Measurements from ENCODE around the gene NECTIN2.

NECTIN2 gene

DNA sequence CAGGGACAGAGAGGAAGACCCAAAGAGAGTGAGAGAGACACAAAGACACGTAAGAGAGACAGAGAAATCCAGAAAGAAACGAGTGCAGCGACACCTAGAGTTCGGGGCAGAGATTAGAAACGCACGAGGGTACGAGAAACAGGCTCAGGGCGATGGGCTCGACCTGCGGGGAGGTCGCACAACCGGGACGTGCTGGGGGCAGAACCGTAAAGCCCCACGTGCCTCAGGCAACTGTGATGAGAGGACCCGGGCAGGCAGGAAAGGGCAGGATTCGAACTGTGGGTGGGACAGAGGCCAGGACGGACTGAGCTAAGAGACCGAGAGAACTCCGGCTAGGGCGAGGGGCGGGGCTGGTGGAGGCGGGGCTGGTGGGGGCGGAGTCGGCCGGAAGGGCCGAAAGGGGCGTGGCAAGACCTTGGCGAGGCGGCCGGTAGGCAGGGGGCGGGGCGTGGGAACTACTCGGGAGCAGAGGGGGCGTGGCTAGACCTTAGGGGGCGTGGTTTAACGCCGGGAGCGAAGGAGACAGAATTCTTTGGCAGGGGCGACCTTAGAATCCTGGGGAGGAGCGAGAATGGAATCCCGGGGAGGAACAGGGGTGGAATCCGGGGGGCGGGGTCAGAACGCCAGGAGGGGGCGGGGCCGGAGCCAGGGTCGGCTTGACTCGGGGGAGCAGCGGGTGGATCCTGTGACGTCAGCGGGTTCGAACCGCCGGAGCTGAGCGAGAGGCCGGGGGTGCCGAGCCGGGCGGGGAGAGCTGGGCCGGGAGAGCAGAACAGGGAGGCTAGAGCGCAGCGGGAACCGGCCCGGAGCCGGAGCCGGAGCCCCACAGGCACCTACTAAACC, at the start of gene NECTIN2:
Gene NECTIN2, plus strand, starts transcription at position 686 of the 843 bp plus-strand sequence. CDS start 229 bp downstream, outside the sequence.
- Mint-ChIP-seq H3K36me3 (no peaks in the 10 kb centered on the region), H3K9me3 (no peaks in the 10 kb centered on the region), H3K4me3 (peak within 1 kb of the TSS; percentile 88), H3K4me1 (peaks cover 26% of the 10 kb centered on the region), H3K27ac (peak within 1 kb of the TSS; percentile 33), H3K27me3 (peaks cover 3% of the 10 kb centered on the region)

GRCh38 chr19:44796701-44797115, 49.4 kb upstream of the NECTIN2 start:
- Mint-ChIP-seq H3K27me3 (no peaks in the 10 kb centered on the region), H3K4me3 (peak overlapping the region; percentile 20), H3K27ac (peak overlapping the region; percentile 80), H3K9me3 (no peaks in the 10 kb centered on the region), H3K36me3 (no peaks in the 10 kb centered on the region), H3K4me1 (peaks cover 25% of the 10 kb centered on the region)

- Mint-ChIP-seq H3K27ac (peak overlapping the region; percentile 30), H3K27me3 (no peaks in the 10 kb centered on the region), H3K9me3 (no peaks in the 10 kb centered on the region), H3K4me3 (no peak overlapping the region), H3K36me3 (no peaks in the 10 kb centered on the region), H3K4me1 (peaks cover 25% of the 10 kb centered on the region)
Observed at GRCh38 chr19:44799627-44800346, 46.3 kb upstream of the NECTIN2 start.

- Mint-ChIP-seq H3K4me1 (peaks cover 25% of the 10 kb centered on the region), H3K36me3 (no peaks in the 10 kb centered on the region), H3K27ac (no peak overlapping the region), H3K9me3 (no peaks in the 10 kb centered on the region), H3K4me3 (no peak overlapping the region), H3K27me3 (no peaks in the 10 kb centered on the region)
Observed at GRCh38 chr19:44800461-44800860, 45.6 kb upstream of the NECTIN2 start.

DNA sequence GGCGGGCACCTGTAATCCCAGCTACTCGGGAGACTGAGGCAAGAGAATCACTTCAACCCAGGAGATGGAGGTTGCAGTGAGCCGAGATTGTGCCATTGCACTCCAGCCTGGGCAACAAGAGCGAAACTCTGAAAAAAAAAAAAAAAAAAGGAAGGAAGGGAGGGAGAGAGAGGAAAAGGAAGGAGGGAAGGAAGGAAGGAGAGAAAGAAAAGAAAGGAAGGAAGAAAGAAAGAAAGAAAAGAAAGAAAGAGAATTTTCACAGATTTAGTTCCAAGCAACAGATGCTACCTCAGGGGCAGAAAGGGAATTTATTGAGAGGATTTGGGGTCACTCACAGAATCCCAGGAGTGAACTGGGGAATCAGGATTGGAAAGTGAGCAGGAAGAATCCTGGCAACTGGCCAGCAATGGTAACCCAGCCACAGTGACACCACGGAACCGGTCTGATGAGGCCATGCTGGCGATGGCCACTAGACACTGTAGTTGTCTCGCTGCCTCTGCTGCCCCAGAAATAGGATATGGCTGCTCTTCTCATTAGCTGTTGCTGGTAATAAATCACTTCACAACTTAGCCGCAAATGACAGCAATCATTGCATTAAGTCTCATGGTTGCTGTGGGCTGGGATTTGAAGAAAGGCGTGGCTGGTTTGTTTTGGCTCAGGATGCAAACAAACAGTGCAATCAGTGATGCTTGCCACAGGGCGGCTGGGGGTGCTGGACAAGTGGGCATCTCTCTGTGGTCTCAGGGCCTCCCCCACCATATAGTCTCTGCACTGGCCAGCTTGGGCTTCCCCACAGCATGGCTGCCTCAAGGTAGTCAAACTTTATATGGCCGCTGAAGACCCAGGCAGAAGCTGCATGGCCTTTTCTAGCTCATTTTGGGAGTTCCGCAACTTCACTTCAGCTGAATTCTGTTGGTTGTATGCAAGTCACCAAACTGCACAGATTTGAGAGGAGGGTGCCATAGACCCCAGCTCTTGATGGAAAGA, 42.4 kb upstream of the NECTIN2 start:
- peaks cover 10% of the 10 kb centered on the region for H3K4me1 Mint-ChIP-seq
- no peak overlapping the region for H3K4me3 Mint-ChIP-seq
- peak overlapping the region; percentile 80 for H3K27ac Mint-ChIP-seq
- H3K9me3 Mint-ChIP-seq: no peaks in the 10 kb centered on the region
- H3K27me3 Mint-ChIP-seq: no peaks in the 10 kb centered on the region
- no peaks in the 10 kb centered on the region for H3K36me3 Mint-ChIP-seq

DNA sequence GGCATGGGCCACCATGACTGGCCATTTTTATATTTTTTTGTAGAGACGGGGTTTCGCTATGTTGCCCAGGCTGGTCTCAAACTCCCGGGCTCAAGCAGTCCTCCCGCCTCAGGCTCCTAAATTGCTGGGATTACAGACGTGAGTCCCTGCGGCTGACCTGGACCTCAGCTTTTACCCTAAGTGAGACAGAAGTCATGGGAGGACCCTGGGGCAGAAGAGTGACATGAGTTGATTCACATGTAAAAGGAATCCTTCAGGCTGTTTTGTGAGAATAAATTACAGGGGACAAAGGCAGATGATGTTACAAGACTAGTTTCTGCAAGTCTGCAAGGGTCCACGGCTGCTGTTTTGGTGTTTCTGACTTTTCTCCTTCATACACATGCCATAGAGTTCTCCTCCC, 39.8 kb upstream of the NECTIN2 start:
- Mint-ChIP-seq H3K4me3 (no peak overlapping the region), H3K27ac (no peak overlapping the region), H3K9me3 (no peaks in the 10 kb centered on the region), H3K4me1 (peaks cover 5% of the 10 kb centered on the region), H3K36me3 (no peaks in the 10 kb centered on the region), H3K27me3 (peaks cover 5% of the 10 kb centered on the region)

DNA sequence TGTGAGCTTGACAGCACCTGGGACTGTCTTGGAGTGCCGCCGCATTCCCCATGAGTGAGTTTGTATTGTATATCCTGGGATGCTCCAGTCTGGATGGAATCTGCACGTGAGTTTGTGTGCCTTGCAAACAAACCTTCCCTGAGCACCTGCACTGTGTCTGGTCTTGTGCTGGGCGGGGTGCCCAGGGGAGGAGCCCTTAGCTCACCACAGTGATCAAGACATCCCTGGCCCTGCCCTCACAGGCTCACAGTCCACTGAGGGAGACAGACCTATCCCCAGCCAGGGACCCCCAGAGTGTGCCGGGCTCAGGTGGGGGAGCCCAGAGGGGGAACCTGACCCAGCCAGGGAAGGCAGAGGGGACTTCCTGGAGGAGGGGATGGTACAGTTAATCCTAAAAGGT, 38.9 kb upstream of the NECTIN2 start:
- Mint-ChIP-seq H3K4me3 (no peak overlapping the region), H3K9me3 (no peaks in the 10 kb centered on the region), H3K36me3 (no peaks in the 10 kb centered on the region), H3K27ac (no peak overlapping the region), H3K4me1 (peaks cover 5% of the 10 kb centered on the region), H3K27me3 (peaks cover 8% of the 10 kb centered on the region)

- H3K27ac Mint-ChIP-seq: no peak overlapping the region
- no peaks in the 10 kb centered on the region for H3K9me3 Mint-ChIP-seq
- H3K36me3 Mint-ChIP-seq: no peaks in the 10 kb centered on the region
- peaks cover 8% of the 10 kb centered on the region for H3K27me3 Mint-ChIP-seq
- H3K4me1 Mint-ChIP-seq: peaks cover 5% of the 10 kb centered on the region
- no peak overlapping the region for H3K4me3 Mint-ChIP-seq
Observed at GRCh38 chr19:44807652-44808462, 38.2 kb upstream of the NECTIN2 start.

GRCh38 chr19:44808463-44809371, 37.4 kb upstream of the NECTIN2 start, which contains the start of gene BCAM:
Gene BCAM, plus strand, starts transcription at chr19:44809103. Its CDS starts 22 bp downstream, at chr19:44809125.
- peaks cover 10% of the 10 kb centered on the region for H3K27me3 Mint-ChIP-seq
- H3K4me1 Mint-ChIP-seq: peaks cover 5% of the 10 kb centered on the region
- no peaks in the 10 kb centered on the region for H3K9me3 Mint-ChIP-seq

DNA sequence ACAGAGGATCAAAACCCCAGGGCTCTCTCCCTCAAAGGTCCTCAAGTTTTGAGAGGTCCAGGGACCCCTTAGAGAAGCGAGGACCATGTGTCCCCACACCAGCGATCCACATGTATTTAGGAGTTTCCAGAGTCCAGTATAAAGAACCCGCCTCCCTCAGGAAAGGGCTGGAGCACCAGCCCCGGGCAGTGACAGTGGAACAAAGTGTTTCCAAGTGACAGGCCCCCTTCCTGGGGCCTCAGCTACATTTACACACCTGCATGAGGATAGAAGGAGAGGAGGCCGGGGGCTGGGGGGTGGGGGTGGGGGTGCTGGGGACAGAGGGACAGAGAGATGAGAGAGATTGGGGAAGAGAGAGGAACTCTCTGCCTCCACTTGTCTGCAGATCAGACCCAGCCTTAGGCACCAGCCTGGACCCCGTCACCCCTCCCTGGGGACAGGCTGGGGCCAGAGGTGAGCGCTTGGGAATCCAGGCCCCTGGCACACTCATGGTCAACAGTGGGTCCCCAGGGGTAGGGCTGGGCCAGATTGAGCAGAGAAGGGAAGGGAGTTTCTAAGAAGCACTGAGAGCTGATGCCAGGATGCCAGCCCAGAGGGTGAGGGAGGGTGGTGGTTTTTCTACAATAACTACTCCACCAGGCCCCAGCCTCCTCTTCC, 36.4 kb upstream of the NECTIN2 start:
- Mint-ChIP-seq H3K9me3 (no peaks in the 10 kb centered on the region), H3K36me3 (peaks cover 2% of the 10 kb centered on the region), H3K4me3 (no peak overlapping the region), H3K27me3 (peaks cover 11% of the 10 kb centered on the region), H3K4me1 (peaks cover 5% of the 10 kb centered on the region), H3K27ac (no peak overlapping the region)

More at GRCh38 chr19:44808463-44809371, 37.4 kb upstream of the NECTIN2 start, which contains the start of gene BCAM:
- H3K36me3 Mint-ChIP-seq: peaks cover 1% of the 10 kb centered on the region
- H3K27ac Mint-ChIP-seq: no peak within 1 kb of the TSS
- peak within 1 kb of the TSS; percentile 23 for H3K4me3 Mint-ChIP-seq

DNA sequence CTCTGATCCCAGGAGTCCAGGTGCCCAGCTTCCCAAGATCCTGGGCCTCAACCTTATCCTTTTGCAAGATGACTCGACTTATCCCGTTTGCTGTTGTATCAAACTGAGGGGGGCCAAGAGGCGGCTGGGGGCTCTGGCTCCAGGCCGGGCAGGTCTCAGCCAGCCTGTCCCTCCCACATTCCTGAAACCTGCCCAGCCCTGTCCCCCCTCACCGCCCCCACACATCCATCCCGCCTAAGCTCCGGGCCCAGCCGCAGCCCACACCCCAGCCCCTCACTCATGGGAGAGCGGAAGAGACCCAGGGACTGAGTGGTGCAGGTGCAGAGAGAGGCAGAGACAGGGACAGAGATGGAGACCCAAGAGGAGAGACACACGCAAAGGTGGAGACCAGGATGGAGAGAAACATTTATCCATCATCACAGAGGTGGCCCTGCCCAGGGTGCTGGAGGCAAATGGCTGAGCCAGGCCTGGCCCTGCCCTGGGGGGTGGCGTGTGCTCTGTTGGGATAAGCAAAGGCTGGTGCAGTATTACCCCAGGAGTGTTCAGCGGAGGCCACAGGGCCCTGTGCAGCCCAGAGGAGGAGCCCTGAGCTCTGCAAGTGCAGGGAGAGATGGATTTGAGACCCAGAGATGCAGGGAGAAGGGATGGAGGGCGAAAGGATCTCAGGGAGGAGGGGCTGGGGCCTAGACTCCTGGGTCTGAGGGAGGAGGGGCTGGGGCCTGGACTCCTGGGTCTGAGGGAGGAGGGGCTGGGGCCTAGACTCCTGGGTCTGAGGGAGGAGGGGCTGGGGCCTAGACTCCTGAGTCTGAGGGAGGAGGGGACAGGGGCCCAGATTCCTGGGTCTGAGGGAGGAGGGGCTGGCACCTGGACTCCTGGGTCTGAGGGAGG, 35.6 kb upstream of the NECTIN2 start:
- Mint-ChIP-seq H3K4me3 (no peak overlapping the region), H3K27ac (no peak overlapping the region), H3K27me3 (peaks cover 11% of the 10 kb centered on the region), H3K9me3 (no peaks in the 10 kb centered on the region), H3K36me3 (peaks cover 2% of the 10 kb centered on the region), H3K4me1 (peaks cover 5% of the 10 kb centered on the region)

GRCh38 chr19:44811122-44811419, 35.0 kb upstream of the NECTIN2 start:
- peaks cover 11% of the 10 kb centered on the region for H3K27me3 Mint-ChIP-seq
- peaks cover 2% of the 10 kb centered on the region for H3K36me3 Mint-ChIP-seq
- H3K4me1 Mint-ChIP-seq: peaks cover 5% of the 10 kb centered on the region
- no peaks in the 10 kb centered on the region for H3K9me3 Mint-ChIP-seq
- H3K27ac Mint-ChIP-seq: no peak overlapping the region
- H3K4me3 Mint-ChIP-seq: no peak overlapping the region

Data from activated naive CD4-positive, alpha-beta T cell treated with anti-CD3 and anti-CD28 coated beads, Interleukin-2, amount 50 U/mL, for 24 hours (primary cell).